ENCODE results near the gene NFATC1. TPM values are rescaled to one million over a fixed set of nuclear protein-coding genes. Genes with fewer than 3 reads are reported as not detected.
A peak's percentile ranks its signal among the peaks of the same experiment; 100 is the strongest.
"Not testable (repeated sequence)": the region's sequence is repeated elsewhere in the genome, so short reads cannot be mapped to it uniquely, and the experiment has no call there.

NFATC1 gene
- total RNA-seq, 1 experiment from 2014 or later: 4.5 TPM

- H3K36me3 ChIP-seq: not testable (repeated sequence)
Measured at GRCh38 chr18:79504495-79504894, 108.8 kb downstream of the NFATC1 start.

GRCh38 chr18:79505465-79505864 is 109.7 kb downstream of the NFATC1 start:
- not testable (repeated sequence) for DNase-seq, H3K36me3 ChIP-seq, H3K27me3 ChIP-seq, H3K9me3 ChIP-seq, H3K4me3 ChIP-seq

More at GRCh38 chr18:79504495-79504894, 108.8 kb downstream of the NFATC1 start:
- not testable (repeated sequence) for H3K4me3 ChIP-seq, DNase-seq, H3K9me3 ChIP-seq, H3K27me3 ChIP-seq

GRCh38 chr18:79506191-79507075 is 110.7 kb downstream of the NFATC1 start:
- Histone ChIP-seq H3K36me3 (no peaks in the 10 kb centered on the region), H3K4me3 (no peak overlapping the region)
- DNase-seq: no peak

GRCh38 chr18:79507076-79507545 is 111.4 kb downstream of the NFATC1 start:
- no peaks in the 10 kb centered on the region for H3K9me3 ChIP-seq
- no peak overlapping the region for H3K4me3 ChIP-seq
- DNase-seq: peak; percentile 33
- no peaks in the 10 kb centered on the region for H3K27me3 ChIP-seq
- H3K36me3 ChIP-seq: no peaks in the 10 kb centered on the region

More at GRCh38 chr18:79506191-79507075, 110.7 kb downstream of the NFATC1 start:
- Histone ChIP-seq H3K27me3 (no peaks in the 10 kb centered on the region), H3K9me3 (no peaks in the 10 kb centered on the region)

DNA sequence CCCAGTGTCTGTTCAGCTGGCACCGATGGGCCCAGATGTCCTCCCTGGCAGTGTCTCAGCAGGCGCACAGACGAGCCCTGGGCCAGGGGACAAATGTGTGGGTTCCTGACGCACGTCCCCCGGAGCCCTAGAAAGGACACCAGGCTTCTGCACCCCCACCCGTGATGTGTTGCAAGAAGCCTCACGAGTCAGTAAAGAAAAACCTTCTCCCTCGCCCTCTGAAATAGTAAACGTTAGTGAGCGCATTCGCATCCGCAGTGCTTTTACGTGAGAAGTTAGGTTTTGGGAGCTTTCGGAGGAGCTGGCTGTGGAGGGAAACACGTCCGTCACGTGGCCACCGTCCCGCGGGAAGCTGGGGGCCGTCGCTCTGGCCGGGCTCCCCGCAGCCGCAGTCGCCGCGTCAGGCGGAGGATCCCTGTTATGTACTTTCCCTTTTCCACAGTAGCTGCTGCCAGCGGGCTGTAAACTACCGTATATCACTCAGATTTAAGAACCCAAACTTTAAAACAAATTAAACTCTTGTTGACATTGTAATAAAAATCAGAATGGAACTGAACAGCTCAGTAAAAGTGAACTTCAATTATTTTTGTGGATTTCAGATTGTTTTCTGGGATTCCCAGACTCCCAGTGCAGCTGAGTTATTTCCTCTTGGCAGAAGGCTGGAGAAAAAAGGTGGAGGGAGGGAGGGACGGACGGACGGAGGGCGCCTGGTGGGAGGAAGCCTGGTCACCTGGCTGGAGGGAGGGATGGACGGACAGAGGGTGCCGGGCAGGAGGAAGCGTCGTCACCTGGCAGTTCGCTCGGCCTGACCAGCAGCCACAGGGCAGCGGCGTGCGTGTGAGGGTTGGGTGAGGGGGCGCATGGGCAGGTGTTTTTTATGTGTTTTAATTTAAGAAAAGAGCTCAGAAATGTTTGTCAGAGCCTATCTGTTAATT is 112.1 kb downstream of the NFATC1 start:
- Histone ChIP-seq H3K4me3 (no peak overlapping the region), H3K9me3 (no peaks in the 10 kb centered on the region), H3K36me3 (no peaks in the 10 kb centered on the region), H3K27me3 (no peaks in the 10 kb centered on the region)
- DNase-seq: peak; percentile 28

GRCh38 chr18:79508565-79509535 is 113.1 kb downstream of the NFATC1 start:
- Histone ChIP-seq H3K4me3 (no peak overlapping the region), H3K9me3 (no peaks in the 10 kb centered on the region), H3K27me3 (no peaks in the 10 kb centered on the region), H3K36me3 (no peaks in the 10 kb centered on the region)
- no peak for DNase-seq

- H3K36me3 ChIP-seq: no peaks in the 10 kb centered on the region
- DNase-seq: no peak
- H3K27me3 ChIP-seq: no peaks in the 10 kb centered on the region
- no peaks in the 10 kb centered on the region for H3K9me3 ChIP-seq
- no peak overlapping the region for H3K4me3 ChIP-seq
Measured at GRCh38 chr18:79509536-79509930, 113.8 kb downstream of the NFATC1 start.

DNA sequence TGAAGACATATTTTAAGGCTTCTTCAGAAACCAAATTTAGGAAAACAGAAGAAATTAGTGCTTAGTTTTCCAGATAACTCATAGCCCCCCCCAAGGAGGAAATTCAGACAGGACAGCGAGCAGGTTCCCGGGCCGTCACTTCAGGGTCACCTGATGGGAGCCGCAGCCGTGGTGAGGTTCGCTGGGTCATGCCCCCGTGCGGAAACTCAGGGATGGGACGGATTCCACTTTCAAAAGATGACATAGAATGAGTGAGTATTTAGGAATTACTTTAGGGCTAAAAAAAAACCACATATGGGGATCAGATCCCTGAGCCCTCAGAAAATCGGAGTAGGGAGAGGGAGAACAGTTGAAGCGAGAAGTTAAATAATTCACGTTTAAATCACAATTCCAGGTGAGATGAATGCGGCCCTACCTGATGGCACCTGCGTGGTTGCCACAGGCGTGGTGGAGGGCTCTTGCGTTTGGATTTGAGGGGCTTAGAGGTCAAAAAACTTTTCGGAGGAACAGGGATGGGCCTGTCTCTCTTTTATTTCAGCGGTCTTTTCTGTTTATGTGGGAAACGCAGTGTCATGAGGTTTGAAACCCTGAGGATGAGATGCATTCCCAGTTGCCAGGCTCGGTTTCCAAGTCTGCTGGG is 114.4 kb downstream of the NFATC1 start:
- Histone ChIP-seq H3K9me3 (no peaks in the 10 kb centered on the region), H3K4me3 (no peak overlapping the region), H3K36me3 (no peaks in the 10 kb centered on the region), H3K27me3 (no peaks in the 10 kb centered on the region)
- DNase-seq: no peak

DNA sequence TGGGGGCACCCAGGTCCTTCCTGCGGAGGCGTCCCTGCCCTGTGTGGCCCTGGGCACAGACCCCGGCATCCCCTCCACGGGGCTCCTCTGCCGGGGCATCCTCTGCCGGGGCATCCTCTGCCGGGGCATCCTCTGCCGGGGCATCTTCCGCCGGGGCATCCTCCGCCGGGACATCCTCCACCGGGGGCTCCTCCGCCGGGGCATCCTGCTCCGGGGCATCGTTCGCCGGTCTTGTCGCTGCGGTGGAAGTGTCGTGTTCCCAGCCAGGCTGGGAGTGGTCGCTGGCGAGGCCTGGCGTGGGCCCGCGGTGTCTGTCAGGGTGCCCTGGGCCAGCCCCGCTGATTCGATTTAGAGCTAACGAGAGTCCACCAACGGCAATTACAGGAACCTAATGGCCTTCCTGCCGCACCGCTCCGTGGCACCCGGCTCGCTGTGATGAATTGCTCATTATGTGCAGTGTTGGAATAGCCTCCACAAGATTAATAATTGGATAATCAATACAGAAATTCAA is 115.1 kb downstream of the NFATC1 start:
- no peaks in the 10 kb centered on the region for H3K9me3 ChIP-seq
- H3K4me3 ChIP-seq: no peak overlapping the region
- H3K36me3 ChIP-seq: no peaks in the 10 kb centered on the region
- no peak for DNase-seq
- H3K27me3 ChIP-seq: no peaks in the 10 kb centered on the region

DNA sequence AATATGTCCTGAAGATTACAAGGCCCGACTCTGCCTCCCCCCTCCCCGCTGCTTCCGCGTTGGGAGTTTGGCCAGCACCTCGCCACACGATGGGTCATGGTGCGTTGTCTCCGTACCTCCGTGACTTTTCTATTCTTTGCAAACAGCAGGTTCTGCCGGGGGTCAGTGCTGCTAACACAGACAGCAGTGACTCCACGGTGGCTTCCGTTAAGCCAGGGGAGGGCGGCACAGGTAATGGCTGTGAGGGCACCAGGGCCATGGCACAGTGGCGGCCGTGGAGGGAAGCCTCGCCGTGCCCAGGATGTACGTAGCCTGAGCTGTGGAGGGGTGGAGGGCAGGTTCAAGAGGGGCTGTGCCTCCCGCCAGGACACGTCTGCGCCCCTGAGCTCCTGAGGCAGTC is 115.5 kb downstream of the NFATC1 start:
- Histone ChIP-seq H3K9me3 (no peaks in the 10 kb centered on the region), H3K36me3 (no peaks in the 10 kb centered on the region), H3K4me3 (no peak overlapping the region), H3K27me3 (no peaks in the 10 kb centered on the region)
- no peak for DNase-seq

DNA sequence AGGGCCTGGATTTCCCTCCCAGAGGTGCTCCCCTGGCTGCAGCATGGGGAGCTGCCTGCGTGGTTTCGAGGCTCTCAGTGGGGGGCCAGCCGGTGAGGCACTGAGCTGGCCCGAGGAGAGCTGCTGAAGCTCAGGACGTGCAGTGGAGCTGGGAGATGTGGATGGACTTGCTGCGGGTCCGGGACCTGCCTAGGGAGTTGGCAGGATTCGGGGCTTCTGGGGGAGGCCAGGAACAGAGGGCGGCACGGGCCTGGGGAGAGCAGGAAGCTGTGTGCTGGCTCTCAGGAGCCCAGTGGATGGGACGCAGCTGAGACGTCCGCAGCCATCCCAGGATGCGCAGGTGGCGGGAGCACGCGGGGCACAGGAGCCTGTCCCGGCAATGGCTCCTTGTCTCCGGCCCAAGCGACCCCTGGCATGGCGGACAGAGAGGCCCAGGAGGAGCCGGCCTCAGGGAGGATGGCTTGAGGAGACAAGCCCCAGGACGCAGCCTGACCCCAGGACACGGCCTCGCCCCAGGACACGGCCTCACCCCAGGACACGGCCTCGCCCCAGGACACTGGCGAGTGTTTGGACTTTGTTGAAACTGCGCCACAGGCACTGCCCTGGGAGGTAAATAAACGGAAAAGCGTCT is 116.1 kb downstream of the NFATC1 start:
- no peaks in the 10 kb centered on the region for H3K9me3 ChIP-seq
- H3K4me3 ChIP-seq: no peak overlapping the region
- no peak for DNase-seq
- no peaks in the 10 kb centered on the region for H3K36me3 ChIP-seq
- no peaks in the 10 kb centered on the region for H3K27me3 ChIP-seq

DNA sequence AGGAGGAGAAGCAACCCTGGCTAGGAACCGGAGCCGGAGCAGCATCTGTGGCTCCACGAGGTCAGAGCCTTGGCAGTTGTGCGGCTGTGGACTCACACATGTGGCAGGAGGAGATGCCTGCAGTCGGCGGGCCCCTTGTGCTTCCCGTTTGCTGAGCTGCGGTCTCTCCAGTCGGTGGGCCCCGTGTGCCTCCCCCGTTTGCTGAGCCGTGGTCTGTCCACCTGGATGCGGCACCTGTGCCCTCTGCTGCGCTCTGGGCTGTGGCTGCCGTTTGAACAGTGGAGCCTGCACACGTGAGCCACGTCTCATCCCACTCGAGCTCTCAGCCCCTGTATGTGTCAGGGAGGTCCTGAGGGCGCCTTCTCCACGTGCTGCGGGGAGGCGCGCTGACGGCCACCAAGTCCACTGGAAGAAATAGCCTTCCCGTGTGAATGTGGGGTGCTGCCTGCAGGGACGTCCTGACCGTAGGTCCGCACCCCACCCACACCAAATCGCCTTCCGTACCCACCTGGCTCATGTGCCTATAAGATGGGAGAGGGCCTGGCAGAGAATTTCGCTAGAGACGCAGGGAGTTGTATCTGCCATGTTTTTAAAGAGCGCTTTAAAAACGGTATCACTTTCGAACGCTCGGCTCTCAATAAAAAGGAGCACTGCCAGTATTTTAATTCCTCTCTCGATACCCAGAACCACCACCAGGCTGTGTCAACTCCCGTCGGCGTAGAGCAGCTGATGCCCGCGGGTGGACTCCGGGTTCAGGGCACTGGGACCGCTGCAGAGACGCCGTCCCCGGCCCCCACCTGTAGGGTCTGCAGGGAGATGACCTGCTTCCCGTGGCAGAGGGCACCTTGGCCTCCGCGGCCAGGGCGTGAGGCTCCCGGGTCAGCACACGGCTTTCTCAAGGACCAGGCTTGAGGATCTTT is 117.0 kb downstream of the NFATC1 start:
- no peaks in the 10 kb centered on the region for H3K27me3 ChIP-seq
- H3K9me3 ChIP-seq: no peaks in the 10 kb centered on the region
- no peak for DNase-seq
- H3K36me3 ChIP-seq: no peaks in the 10 kb centered on the region
- no peak overlapping the region for H3K4me3 ChIP-seq

- Histone ChIP-seq H3K27me3 (no peaks in the 10 kb centered on the region), H3K9me3 (no peaks in the 10 kb centered on the region), H3K36me3 (no peaks in the 10 kb centered on the region), H3K4me3 (no peak overlapping the region)
- DNase-seq: no peak
Measured at GRCh38 chr18:79513381-79514081, 117.8 kb downstream of the NFATC1 start.

GRCh38 chr18:79515331-79515730 is 119.6 kb downstream of the NFATC1 start:
- Histone ChIP-seq H3K9me3 (no peaks in the 10 kb centered on the region), H3K4me3 (no peak overlapping the region), H3K36me3 (no peaks in the 10 kb centered on the region), H3K27me3 (no peaks in the 10 kb centered on the region)
- DNase-seq: no peak
